Activated CD4-positive, alpha-beta T cell treated with anti-CD3 and anti-CD28 coated beads, Interleukin-2, Interleukin-4, amounts not matched to agents 100 ng/mL and 50 ng/mL, durations not matched to agents 16 hours and 8 hours (primary cell): ENCODE data around the gene EME2.

Source experiments
- DNase-seq: peaks from one replicate; pipeline ENCODE4 v3.0.0-alpha.2; 2020; ENCODE audit warnings: low spot score

The EME2 gene

GRCh38 chr16:1767116-1767994 lies 5.3 kb upstream of the EME2 start:
- no peak for DNase-seq

GRCh38 chr16:1768061-1768766 lies 4.4 kb upstream of the EME2 start:
- DNase-seq = no peak

GRCh38 chr16:1768767-1769401 lies 3.7 kb upstream of the EME2 start:
- DNase-seq = no peak

DNA sequence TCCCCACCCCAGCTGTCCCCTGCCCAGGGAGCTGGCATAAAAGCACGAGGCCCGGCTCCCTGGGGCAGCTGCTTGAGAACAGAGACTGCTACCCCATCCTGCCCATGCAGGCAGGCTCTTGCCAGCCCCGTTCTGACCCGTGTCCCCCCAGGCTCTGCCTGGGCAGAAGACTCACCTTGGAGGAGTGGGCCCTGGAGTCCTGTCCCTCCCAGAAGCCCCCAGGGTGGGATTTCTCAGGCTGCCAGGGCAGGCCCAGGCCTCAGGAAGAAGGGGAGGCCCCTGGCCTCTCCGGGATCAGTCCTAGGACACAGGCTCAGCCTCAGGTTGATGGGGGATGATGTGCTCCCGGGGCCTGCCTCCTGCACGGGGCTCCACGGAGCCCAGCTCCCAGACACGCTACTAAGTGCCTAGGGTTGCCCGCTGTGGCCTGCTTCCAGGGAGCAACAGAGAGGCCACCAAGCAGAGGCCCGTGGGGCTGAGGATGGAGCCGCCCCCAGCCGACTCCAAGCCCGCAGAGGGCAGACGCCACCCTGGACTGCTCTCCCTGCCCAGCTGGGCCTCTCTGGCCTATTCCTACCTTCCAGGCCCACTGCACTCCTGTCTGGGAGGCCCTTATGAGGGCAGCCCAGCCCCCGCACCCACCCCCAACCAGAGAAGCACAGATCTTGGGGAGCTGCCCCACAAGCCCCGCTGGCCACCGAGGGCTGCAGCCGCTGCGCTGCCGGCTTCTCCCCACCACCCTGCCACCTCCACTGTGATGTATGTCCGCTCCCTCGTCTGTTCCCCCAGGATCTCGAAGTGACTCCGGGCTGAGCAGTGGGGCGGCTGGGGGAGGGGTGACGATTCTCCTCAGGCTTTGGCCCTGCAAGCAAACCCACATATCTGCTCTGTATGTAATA lies 3.0 kb upstream of the EME2 start:
- no peak for DNase-seq

GRCh38 chr16:1770328-1771187 lies 2.1 kb upstream of the EME2 start:
- peak; percentile 34 for DNase-seq

DNA sequence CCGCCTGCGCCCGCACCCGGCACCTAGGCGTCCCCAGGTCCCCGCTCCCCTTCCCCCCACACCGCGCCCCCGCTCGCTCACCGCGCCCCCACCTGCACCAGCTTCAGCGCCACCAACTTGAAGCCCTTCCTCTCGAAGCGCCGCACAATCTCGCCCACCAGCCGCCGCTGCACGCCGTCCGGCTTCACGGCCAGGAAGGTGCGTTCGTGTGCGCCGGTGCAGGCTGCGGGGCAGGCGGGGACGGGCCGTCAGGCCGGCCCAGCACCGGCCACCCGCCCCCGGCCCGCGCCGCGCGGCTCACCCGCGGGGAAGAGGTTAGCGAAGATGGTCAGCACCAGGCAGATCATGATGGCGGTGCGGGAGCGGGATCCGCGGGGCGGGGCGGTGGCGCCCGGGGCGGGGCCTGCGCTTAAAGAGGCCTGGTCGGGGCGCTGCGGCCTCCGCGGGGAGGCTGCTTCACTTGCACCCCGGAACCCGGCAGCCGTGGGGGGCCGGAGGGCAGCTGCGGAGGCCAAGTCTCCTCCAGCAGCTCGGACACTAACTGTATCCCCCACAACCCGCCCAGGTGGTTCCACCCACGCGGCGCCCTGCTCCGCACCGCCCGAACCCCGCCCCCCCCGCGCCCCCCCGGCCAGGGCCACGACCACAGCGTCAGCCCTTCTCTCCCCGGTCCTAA lies 1.3 kb upstream of the EME2 start, which contains the start of gene NME3:
TSS of gene NME3 (minus strand) at position 356 of the 676 bp plus-strand sequence. CDS start at position 347, 9 bp downstream.
- DNase-seq = peak; percentile 77

GRCh38 chr16:1771864-1772361 lies 697 bp upstream of the EME2 start:
- DNase-seq = no peak

DNA sequence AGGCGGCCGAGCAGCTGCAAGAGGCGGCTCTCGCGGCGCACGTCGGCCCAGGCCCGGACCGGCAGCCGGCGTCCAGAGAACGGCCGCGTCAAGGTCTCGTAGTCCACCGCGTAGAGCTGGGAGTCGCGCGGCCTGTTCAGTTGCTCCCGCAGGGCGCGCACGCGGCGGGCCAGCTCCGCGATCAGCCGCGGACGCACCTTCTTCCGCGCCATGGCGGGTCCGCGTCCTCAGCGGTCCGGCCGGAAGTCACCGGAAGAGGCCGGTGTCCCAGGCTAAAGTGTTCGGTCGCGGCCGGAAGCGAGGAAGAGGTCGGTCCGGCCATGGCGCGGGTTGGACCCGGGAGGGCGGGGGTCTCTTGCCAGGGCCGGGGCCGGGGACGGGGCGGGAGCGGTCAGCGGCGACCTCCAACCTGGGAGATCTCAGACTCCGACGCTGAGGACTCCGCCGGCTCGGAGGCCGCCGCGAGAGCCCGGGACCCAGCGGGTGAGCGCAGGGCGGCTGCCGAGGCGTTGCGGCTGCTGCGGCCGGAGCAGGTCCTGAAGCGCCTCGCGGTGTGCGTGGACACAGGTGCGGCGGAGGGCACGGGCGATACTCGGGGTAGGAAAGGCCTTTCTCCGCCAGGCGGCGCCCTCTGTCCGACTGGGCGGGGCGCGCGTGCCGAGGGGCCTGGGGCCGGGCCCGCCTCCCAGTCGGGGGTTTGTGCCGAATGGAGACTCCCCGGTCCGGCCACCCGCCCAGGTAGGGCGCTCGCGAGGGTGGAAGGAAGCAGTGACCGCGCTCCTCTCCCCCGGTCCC lies 495 bp downstream of the EME2 start, which contains the start of gene MRPS34:
TSS of gene MRPS34 (minus strand) at position 227 of the 795 bp plus-strand sequence. CDS start at position 212, 15 bp downstream.
- DNase-seq = peak; percentile 85

DNA sequence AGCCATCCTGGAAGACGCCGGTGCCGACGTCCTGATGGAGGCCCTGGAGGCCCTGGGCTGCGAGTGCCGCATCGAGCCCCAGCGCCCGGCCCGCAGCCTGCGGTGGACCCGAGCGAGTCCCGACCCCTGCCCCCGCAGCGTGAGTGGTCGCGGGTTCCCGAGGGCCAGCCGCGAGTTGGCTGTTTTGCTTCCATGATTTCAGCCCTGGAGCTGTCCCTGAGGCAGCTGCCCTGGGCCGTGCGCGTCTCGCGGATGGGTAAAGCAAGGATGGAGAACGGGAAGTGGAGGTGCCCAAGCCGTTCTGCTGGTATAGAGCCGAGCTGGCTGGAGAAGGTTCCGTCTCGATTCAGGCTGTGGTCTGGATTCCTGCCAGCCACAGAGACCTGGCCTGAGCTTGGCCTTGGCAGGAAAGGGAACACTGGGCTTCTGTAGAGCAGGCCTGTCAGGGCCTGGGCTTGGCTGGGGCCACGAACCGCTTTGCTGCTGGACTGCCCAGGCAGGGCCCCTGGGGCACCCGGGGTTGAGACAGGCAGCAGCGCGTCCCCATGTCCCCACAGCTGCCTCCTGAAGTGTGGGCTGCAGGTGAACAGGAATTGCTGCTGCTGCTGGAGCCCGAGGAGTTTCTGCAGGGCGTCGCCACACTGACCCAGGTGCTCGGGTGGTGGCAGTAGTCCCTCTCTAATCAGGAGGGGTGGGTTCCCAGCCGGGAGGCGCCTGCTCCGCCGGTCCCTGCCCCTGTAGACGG lies 1.3 kb downstream of the EME2 start:
- DNase-seq = no peak

DNA sequence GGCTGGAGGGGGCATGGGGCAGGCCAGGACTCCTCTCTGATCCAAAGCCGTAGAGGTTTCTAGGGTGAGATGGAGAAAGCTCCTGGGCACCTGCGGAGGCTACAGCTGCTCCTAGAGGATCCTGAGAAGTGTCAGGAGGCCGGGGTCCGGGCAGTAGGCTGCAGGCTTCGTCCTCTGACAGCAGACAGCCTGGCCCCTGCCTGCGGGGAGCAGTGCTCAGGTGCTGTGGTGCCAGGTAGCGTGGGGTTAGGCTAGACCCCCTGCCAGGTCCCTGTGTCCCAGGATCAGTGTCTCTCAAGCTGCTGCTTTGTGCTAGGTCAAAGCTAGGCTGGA lies 1.8 kb downstream of the EME2 start:
- no peak for DNase-seq

DNA sequence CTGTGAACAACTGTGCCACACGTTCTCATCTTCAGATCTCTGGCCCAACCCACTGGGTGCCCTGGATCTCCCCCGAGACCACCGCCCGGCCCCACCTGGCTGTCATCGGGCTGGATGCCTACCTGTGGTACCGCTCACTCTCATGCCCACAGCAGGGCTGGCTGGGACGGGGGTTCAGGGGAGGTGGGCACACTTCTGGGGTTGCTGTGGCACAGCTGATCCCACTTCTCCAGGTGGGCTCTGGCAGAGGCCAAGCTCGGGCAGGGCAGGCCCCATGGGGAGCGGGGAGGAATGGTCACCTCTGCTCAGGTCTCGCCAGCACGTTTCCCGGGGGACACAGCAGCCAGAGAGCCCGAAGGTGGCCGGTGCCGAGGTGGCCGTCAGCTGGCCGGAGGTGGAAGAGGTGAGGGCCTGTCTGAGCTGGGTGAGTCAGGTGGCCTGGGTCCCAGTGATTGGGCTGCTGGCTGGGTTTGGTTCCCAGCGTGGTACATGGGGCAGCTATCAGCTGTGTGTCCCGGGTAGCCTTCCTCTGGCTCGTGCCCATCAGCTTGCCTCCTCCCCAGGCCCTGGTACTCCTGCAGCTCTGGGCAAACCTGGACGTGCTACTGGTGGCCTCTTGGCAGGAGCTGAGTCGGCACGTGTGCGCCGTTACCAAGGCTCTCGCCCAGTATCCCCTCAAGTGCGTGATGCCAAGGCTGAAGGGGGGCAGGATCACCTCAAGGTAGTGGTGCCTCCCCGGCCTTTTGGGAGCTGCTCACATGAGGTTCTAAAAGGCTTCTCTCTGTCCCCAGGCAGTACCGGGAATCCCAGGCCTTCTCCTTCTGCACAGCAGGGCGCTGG lies 2.6 kb downstream of the EME2 start:
- no peak for DNase-seq

DNA sequence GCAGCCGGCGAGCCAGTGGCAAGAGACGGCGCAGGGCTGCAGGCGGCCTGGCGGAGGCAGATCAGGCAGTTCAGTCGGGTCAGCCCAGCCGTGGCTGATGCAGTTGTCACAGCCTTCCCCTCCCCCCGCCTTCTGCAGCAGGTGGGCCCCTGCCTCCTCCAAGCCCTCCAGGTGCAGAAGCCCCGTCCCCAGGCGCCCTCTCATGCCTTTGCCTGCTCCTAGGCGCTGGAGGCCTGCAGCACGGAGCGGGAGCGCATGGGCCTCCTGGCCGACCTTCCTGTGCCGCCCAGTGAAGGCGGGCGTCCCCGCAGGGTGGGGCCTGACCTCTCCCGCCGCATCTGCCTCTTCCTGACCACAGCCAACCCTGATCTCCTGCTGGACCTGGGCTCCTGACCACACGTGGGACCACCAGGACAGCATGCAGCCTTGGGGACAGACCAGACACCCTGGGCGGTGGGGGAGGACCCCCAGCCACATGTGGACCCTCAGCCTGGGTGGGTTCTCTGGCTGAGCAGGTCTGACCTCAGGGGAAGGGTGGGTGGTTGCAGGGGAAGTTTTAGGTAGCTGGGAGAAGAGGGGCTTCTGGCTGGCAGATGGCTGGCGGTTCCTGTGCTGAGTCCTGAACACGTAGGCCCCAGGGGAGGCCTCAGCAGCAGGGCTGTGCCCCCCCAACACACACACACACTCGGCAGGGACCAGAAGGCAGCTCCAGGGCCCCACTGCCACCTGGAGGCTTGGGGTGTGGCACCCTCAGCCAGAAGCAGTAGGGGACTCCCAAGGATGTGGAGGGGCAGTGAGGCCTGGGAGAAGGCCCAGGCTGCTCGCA lies 3.4 kb downstream of the EME2 start:
- DNase-seq = no peak

GRCh38 chr16:1776672-1776955 lies 4.0 kb downstream of the EME2 start:
- no peak for DNase-seq

DNA sequence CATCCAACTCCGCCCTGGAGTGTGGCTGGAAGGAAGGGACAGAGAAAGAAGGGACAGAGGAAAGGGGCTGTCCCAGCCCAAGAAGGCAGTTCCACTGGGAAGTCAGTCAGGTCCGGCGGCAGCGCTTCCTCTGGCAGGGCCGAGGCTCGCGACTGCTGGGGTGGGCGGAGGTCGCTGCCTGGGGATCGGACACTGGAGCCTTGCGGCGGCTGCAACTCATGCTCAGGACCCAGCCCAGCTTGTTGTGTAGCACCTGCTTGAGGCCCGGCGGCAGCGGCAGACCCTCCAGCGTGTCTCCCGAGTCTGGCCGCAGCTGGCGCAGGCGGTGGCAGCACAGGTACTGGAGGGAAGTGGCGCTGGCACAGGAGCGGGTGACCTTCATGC lies 4.4 kb downstream of the EME2 start:
- DNase-seq = no peak

- no peak for DNase-seq
Observed at GRCh38 chr16:1777375-1778199, 5.0 kb downstream of the EME2 start.
